ENCODE data around the gene NDUFB1. TPM values are rescaled to one million over a fixed set of nuclear protein-coding genes. Genes with fewer than 3 reads are reported as not detected.
A peak's percentile ranks its signal among the peaks of the same experiment; 100 is the strongest.

The NDUFB1 gene
- total RNA-seq, 1 donor from 2014 or later = 648 TPM

- intact Hi-C loops (cut with micrococcal nuclease) = no loop called here
- ATAC-seq (peak; percentile 5), DNase-seq (no peak)
Measured at GRCh38 chr14:92105073-92105892, 16.2 kb downstream of the NDUFB1 start.

GRCh38 chr14:92103363-92103989, 18.0 kb downstream of the NDUFB1 start:
- intact Hi-C loops (cut with micrococcal nuclease) = no loop called here

GRCh38 chr14:92099802-92100201, 21.7 kb downstream of the NDUFB1 start:
- intact Hi-C loops (cut with micrococcal nuclease) = no loop called here
- DNase-seq = no peak
- ATAC-seq = no peak

More at GRCh38 chr14:92103363-92103989, 18.0 kb downstream of the NDUFB1 start:
- DNase-seq (no peak), ATAC-seq (no peak)

GRCh38 chr14:92093320-92093719, 28.2 kb downstream of the NDUFB1 start:
- no peak for DNase-seq
- ATAC-seq = no peak
- intact Hi-C loops (cut with micrococcal nuclease) = no loop called here

- ATAC-seq = no peak
- no peak for DNase-seq
- intact Hi-C loops (cut with micrococcal nuclease) = no loop called here
Measured at GRCh38 chr14:92088494-92088893, 33.0 kb downstream of the NDUFB1 start.

- intact Hi-C loops (cut with micrococcal nuclease) = no loop called here
- ATAC-seq (no peak), DNase-seq (no peak)
Measured at GRCh38 chr14:92074555-92074954, 47.0 kb downstream of the NDUFB1 start.

Other genes starting within 250 kb of the NDUFB1 start
- gene FBLN5, start 174.0 kb downstream of the NDUFB1 start, total RNA-seq = 61.7 TPM
- 54.3 TPM for gene TRIP11, start 81.6 kb downstream of the NDUFB1 start, total RNA-seq
- 15.9 TPM for gene ATXN3, start 15.1 kb downstream of the NDUFB1 start, total RNA-seq
- 38.7 TPM for gene CPSF2, start 263 bp upstream of the NDUFB1 start, total RNA-seq
- gene SLC24A4, start 201.5 kb upstream of the NDUFB1 start, total RNA-seq = 0.52 TPM

Data from left ventricle myocardium superior (tissue), 1 donor.